Smooth muscle cell (in vitro differentiated cells): ENCODE results near the gene MESD. TPM values are rescaled to one million over a fixed set of nuclear protein-coding genes. Genes with fewer than 3 reads are reported as not detected.
A peak's percentile ranks its signal among the peaks of the same experiment; 100 is the strongest.

ENCODE experiments used
- DNase-seq: peaks from one replicate; lab custom pipeline; 2025; ENCODE audit not compliant: unreplicated experiment; lab: John Stamatoyannopoulos, UW
- H2AFZ ChIP-seq: fragments of 200-600 bp; sonication (generic); 2 replicates; pipeline ENCODE4 v1.6.0; 2016; ENCODE audit warnings: antibody characterized with exemption, low read depth, mild to moderate bottlenecking
- H3F3A ChIP-seq: fragments of 200-600 bp; sonication (generic); 2 replicates; pipeline ENCODE4 v1.6.0; 2017; ENCODE audit warnings: antibody characterized with exemption, low read depth
- H3K27ac ChIP-seq: fragments of 200-600 bp; sonication (generic); 2 replicates; pipeline ENCODE4 v1.5.1; 2016; ENCODE audit warnings: low read depth, mild to moderate bottlenecking
- H3K27me3 ChIP-seq: fragments of 200-600 bp; sonication (generic); 2 replicates; pipeline ENCODE4 v1.6.1; 2016; ENCODE audit warnings: low read depth, mild to moderate bottlenecking
- H3K36me3 ChIP-seq: fragments of 200-600 bp; sonication (generic); 2 replicates; pipeline ENCODE4 v1.5.1; 2016; ENCODE audit warnings: low read depth
- H3K4me1 ChIP-seq: fragments of 200-600 bp; sonication (generic); 2 replicates; pipeline ENCODE4 v1.5.1; 2016; ENCODE audit warnings: low read depth
- H3K4me2 ChIP-seq: fragments of 200-600 bp; sonication (generic); 2 replicates; pipeline ENCODE4 v1.6.0; 2016; ENCODE audit warnings: mild to moderate bottlenecking
- H3K4me3 ChIP-seq: fragments of 200-600 bp; sonication (generic); 2 replicates; pipeline ENCODE4 v1.5.1; 2016; ENCODE audit warnings: mild to moderate bottlenecking
- H3K79me2 ChIP-seq: fragments of 200-600 bp; sonication (generic); 2 replicates; pipeline ENCODE4 v1.6.0; 2016; ENCODE audit warnings: low read depth, mild to moderate bottlenecking
- H3K9ac ChIP-seq: fragments of 200-600 bp; sonication (generic); 2 replicates; pipeline ENCODE4 v1.6.0; 2016; ENCODE audit warnings: low read depth
- H3K9me3 ChIP-seq: fragments of 200-600 bp; sonication (generic); replicated peaks from 2 replicates; pipeline ENCODE4 v1.5.1; 2016; ENCODE audit warnings: low read depth
- H4K20me1 ChIP-seq: fragments of 200-600 bp; sonication (generic); 2 replicates; pipeline ENCODE4 v1.6.0; 2016; ENCODE audit warnings: low read depth
- CTCF ChIP-seq: fragments of 200-600 bp; sonication (generic); IDR thresholded peaks from 2 replicates; pipeline ENCODE4 v1.5.1; 2017; ENCODE audit warnings: borderline replicate concordance, mild to moderate bottlenecking, antibody characterized with exemption; ENCODE audit not compliant: insufficient read depth, poor library complexity, severe bottlenecking
- WGBS: methylation state at CpG from one replicate; pipeline ENCODE4 v1.1.7; 2016; ENCODE audit warnings: low lambda C conversion rate; 5-methylcytosine and 5-hydroxymethylcytosine counted together
- polyA plus RNA-seq: library from polyadenylated mRNA; unstranded; fragments of >200 nt; fragmentation: Nextera tagmentation; extraction: Ambion mirVana; gene quantifications from 2 replicates; pipeline ENCODE4 v1.2.1, GENCODE V29; 2016
- total RNA-seq: library from RNA; depleted of rRNA; stranded (reverse); fragments of >200 nt; gene quantifications from 2 replicates; pipeline ENCODE4 v1.2.3, GENCODE V29; 2014

The MESD gene
- total and polyA plus RNA-seq, 2 experiments from 2014 or later: 20.1 to 41.4 TPM

GRCh38 chr15:80931191-80931590 is 58.4 kb downstream of the MESD start:
- Histone ChIP-seq H3K4me2 (no peak overlapping the region), H2AFZ (no peak overlapping the region), H3K4me1 (no peaks in the 10 kb centered on the region), H3K9ac (no peak overlapping the region), H3F3A (peaks cover 15% of the 10 kb centered on the region), H3K9me3 (no peaks in the 10 kb centered on the region), H3K27me3 (no peaks in the 10 kb centered on the region), H3K4me3 (no peak overlapping the region), H4K20me1 (no peaks in the 10 kb centered on the region), H3K27ac (no peak overlapping the region), H3K79me2 (no peaks in the 10 kb centered on the region), H3K36me3 (no peaks in the 10 kb centered on the region)
- TF ChIP-seq CTCF: no peak
- WGBS: 93% methylated on average over 2 of the region's 2 CpGs
- no peak for DNase-seq

DNA sequence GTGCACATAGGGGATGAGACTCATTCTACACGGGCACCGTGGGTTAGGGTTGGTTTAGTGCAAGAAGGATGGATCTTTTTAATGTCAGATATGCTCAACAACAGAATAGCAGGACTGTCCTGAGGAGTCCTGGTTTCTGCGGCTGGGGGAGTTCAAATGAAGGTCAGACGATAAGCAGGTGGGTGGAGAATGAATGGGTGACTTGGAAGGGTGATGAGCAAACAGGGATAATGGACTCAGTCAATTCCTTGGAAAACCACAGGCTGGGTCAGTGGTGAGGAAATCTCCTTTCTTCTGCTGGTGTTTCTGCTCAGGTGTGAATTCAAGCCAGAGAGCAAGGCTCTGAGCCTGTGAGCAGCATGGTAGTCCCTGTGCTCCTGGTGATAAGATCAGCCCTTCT is 59.9 kb downstream of the MESD start:
- WGBS: 70% methylated on average over 4 of the region's 4 CpGs
- no peak overlapping the region for H3K4me3 ChIP-seq
- no peak for DNase-seq
- no peak for TF ChIP-seq CTCF
- no peaks in the 10 kb centered on the region for H3K9me3 ChIP-seq
- no peaks in the 10 kb centered on the region for H3K4me1 ChIP-seq
- no peaks in the 10 kb centered on the region for H4K20me1 ChIP-seq
- peak overlapping the region; percentile 60 for H3K27ac ChIP-seq
- H3K27me3 ChIP-seq: no peaks in the 10 kb centered on the region
- H3K9ac ChIP-seq: no peak overlapping the region
- H2AFZ ChIP-seq: no peak overlapping the region
- no peaks in the 10 kb centered on the region for H3K79me2 ChIP-seq
- no peak overlapping the region for H3K4me2 ChIP-seq
- peaks cover 15% of the 10 kb centered on the region for H3F3A ChIP-seq
- H3K36me3 ChIP-seq: no peaks in the 10 kb centered on the region

DNA sequence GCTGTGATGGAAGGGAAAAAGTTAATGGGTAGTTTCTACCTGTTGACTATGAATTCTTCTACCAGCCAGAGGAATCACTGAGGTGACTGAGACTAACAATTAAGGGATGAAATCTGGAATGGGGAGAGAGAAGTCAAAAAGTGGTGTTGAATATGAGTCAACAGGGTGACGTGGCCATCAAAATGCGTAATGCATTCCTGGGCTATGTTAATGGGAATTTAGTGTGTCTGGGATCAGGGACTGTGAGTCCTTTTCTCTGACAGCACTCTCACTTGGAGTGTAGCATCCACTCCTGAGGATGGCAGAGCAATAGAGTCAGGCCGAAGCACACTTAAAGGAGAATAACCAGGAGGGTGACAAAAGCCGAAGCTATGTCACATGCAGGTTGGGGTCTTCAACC is 60.4 kb downstream of the MESD start:
- H3K9me3 ChIP-seq: no peaks in the 10 kb centered on the region
- peak overlapping the region; percentile 60 for H3K27ac ChIP-seq
- H3K4me1 ChIP-seq: no peaks in the 10 kb centered on the region
- TF ChIP-seq CTCF: no peak
- H3K36me3 ChIP-seq: no peaks in the 10 kb centered on the region
- DNase-seq: no peak
- no peaks in the 10 kb centered on the region for H4K20me1 ChIP-seq
- peaks cover 11% of the 10 kb centered on the region for H3F3A ChIP-seq
- no peaks in the 10 kb centered on the region for H3K79me2 ChIP-seq
- WGBS: 71% methylated on average over 4 of the region's 4 CpGs
- H3K9ac ChIP-seq: no peak overlapping the region
- no peaks in the 10 kb centered on the region for H3K27me3 ChIP-seq
- H3K4me2 ChIP-seq: no peak overlapping the region
- H2AFZ ChIP-seq: no peak overlapping the region
- no peak overlapping the region for H3K4me3 ChIP-seq

- Histone ChIP-seq H3K79me2 (no peaks in the 10 kb centered on the region), H3F3A (no peaks in the 10 kb centered on the region), H3K4me2 (no peak overlapping the region), H4K20me1 (no peaks in the 10 kb centered on the region), H3K4me3 (no peak overlapping the region), H3K27ac (no peak overlapping the region), H3K4me1 (no peaks in the 10 kb centered on the region), H3K9ac (no peak overlapping the region), H3K27me3 (no peaks in the 10 kb centered on the region), H2AFZ (no peak overlapping the region), H3K9me3 (no peaks in the 10 kb centered on the region), H3K36me3 (no peaks in the 10 kb centered on the region)
- 97% methylated on average over 3 of the region's 3 CpGs for WGBS
- no peak for TF ChIP-seq CTCF
- no peak for DNase-seq
Measured at GRCh38 chr15:80926126-80926525, 63.5 kb downstream of the MESD start.
